ENCODE measurements around the gene PTPRT. TPM values are rescaled to one million over a fixed set of nuclear protein-coding genes. Genes with fewer than 3 reads are reported as not detected.

The PTPRT gene
- total and polyA plus RNA-seq, 2 donors (not counting 1 experiment from before 2014, with no cell fraction given): not detected

DNA sequence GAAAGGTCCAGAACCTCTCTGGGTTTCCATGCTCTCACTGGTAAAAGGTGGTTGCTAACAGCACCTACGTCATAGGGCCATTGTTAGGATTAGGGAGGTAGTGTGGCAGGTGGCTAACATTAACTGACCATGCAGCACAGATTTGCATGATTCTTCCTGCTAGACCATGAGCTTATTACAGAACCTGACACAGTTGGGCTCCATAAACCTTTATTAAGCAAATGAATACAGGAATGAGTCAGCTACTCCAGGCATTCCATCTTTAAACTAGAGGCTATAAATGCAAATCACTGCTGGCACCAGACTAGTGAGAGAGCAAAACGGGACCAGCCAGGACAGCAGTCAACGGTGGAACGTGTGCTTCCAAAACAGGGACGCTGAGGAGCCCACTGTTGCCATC is 440.1 kb downstream of the PTPRT start:
- no peak overlapping the region for H3K4me3 ChIP-seq (replicated peaks in 1 of 4; ENCODE audit: control extremely low read depth in 1 of 4, insufficient read depth in 1 of 4, low read depth in 3 of 4, low read length in 4 of 4)
- no peak overlapping the region for H3K4me2 ChIP-seq (ENCODE audit: extremely low read depth, insufficient read depth, low read length)
- no peaks in the 10 kb centered on the region for H3K27me3 ChIP-seq (ENCODE audit: control insufficient read depth, insufficient read depth, low read length)
- no peaks in the 10 kb centered on the region for H3K9me3 ChIP-seq (ENCODE audit: control insufficient read depth, insufficient read depth, low read depth, low read length)
- H3K79me2 ChIP-seq (ENCODE audit: control insufficient read depth, insufficient read depth, low read length): no peaks in the 10 kb centered on the region
- H3K27ac ChIP-seq (ENCODE audit: insufficient read depth, low read length): no peak overlapping the region
- H4K20me1 ChIP-seq (ENCODE audit: control insufficient read depth, extremely low read depth, insufficient read depth, low read length): no peaks in the 10 kb centered on the region
- H3K4me1 ChIP-seq (ENCODE audit: control insufficient read depth, extremely low read depth, insufficient read depth, low read length): no peaks in the 10 kb centered on the region
- no peak for DNase-seq (ENCODE audit: low read depth in 2 of 2)
- H3K9ac ChIP-seq (ENCODE audit: insufficient read depth, low read length): no peak overlapping the region
- no peak for TF ChIP-seq CTCF (conservative IDR thresholded peaks at IDR 0.05 in 1 of 2, IDR thresholded peaks at IDR 0.05 in 1 of 2; ENCODE audit: low read depth in 1 of 2, low read length in 2 of 2)
- TF ChIP-seq EZH2 (IDR thresholded peaks at IDR 0.05; ENCODE audit: low read length, missing control alignments): no peak
- H2AFZ ChIP-seq (ENCODE audit: low read length): no peak overlapping the region
- no peaks in the 10 kb centered on the region for H3K36me3 ChIP-seq (ENCODE audit: control insufficient read depth, insufficient read depth, low read length)

GRCh38 chr20:42747765-42748411 is 441.8 kb downstream of the PTPRT start:
- Histone ChIP-seq H3K79me2 (ENCODE audit: control insufficient read depth, insufficient read depth, low read length) (no peaks in the 10 kb centered on the region), H3K27ac (ENCODE audit: insufficient read depth, low read length) (no peak overlapping the region), H3K27me3 (ENCODE audit: control insufficient read depth, insufficient read depth, low read length) (no peaks in the 10 kb centered on the region), H3K9ac (ENCODE audit: insufficient read depth, low read length) (no peak overlapping the region), H3K4me3 (replicated peaks in 1 of 4; ENCODE audit: control extremely low read depth in 1 of 4, insufficient read depth in 1 of 4, low read depth in 3 of 4, low read length in 4 of 4) (no peak overlapping the region), H2AFZ (ENCODE audit: low read length) (no peak overlapping the region), H3K4me2 (ENCODE audit: extremely low read depth, insufficient read depth, low read length) (no peak overlapping the region), H3K9me3 (ENCODE audit: control insufficient read depth, insufficient read depth, low read depth, low read length) (no peaks in the 10 kb centered on the region), H3K36me3 (ENCODE audit: control insufficient read depth, insufficient read depth, low read length) (no peaks in the 10 kb centered on the region), H3K4me1 (ENCODE audit: control insufficient read depth, extremely low read depth, insufficient read depth, low read length) (no peaks in the 10 kb centered on the region), H4K20me1 (ENCODE audit: control insufficient read depth, extremely low read depth, insufficient read depth, low read length) (no peaks in the 10 kb centered on the region)
- no peak for DNase-seq (ENCODE audit: low read depth in 2 of 2)
- TF ChIP-seq EZH2 (IDR thresholded peaks at IDR 0.05; ENCODE audit: low read length, missing control alignments): no peak
- no peak for TF ChIP-seq CTCF (conservative IDR thresholded peaks at IDR 0.05 in 1 of 2, IDR thresholded peaks at IDR 0.05 in 1 of 2; ENCODE audit: low read depth in 1 of 2, low read length in 2 of 2)

GRCh38 chr20:42744756-42745465 is 444.8 kb downstream of the PTPRT start:
- H3K27ac ChIP-seq (ENCODE audit: insufficient read depth, low read length): no peak overlapping the region
- H3K9ac ChIP-seq (ENCODE audit: insufficient read depth, low read length): no peak overlapping the region
- no peaks in the 10 kb centered on the region for H3K4me1 ChIP-seq (ENCODE audit: control insufficient read depth, extremely low read depth, insufficient read depth, low read length)
- no peak for DNase-seq (ENCODE audit: low read depth in 2 of 2)
- H3K4me2 ChIP-seq (ENCODE audit: extremely low read depth, insufficient read depth, low read length): no peak overlapping the region
- H3K9me3 ChIP-seq (ENCODE audit: control insufficient read depth, insufficient read depth, low read depth, low read length): no peaks in the 10 kb centered on the region
- no peaks in the 10 kb centered on the region for H3K27me3 ChIP-seq (ENCODE audit: control insufficient read depth, insufficient read depth, low read length)
- no peaks in the 10 kb centered on the region for H3K36me3 ChIP-seq (ENCODE audit: control insufficient read depth, insufficient read depth, low read length)
- H3K4me3 ChIP-seq (replicated peaks in 1 of 4; ENCODE audit: control extremely low read depth in 1 of 4, insufficient read depth in 1 of 4, low read depth in 3 of 4, low read length in 4 of 4): no peak overlapping the region
- H4K20me1 ChIP-seq (ENCODE audit: control insufficient read depth, extremely low read depth, insufficient read depth, low read length): no peaks in the 10 kb centered on the region
- no peak overlapping the region for H2AFZ ChIP-seq (ENCODE audit: low read length)
- no peaks in the 10 kb centered on the region for H3K79me2 ChIP-seq (ENCODE audit: control insufficient read depth, insufficient read depth, low read length)
- TF ChIP-seq EZH2 (IDR thresholded peaks at IDR 0.05; ENCODE audit: low read length, missing control alignments) (no peak), CTCF (conservative IDR thresholded peaks at IDR 0.05 in 1 of 2, IDR thresholded peaks at IDR 0.05 in 1 of 2; ENCODE audit: low read depth in 1 of 2, low read length in 2 of 2) (no peak)
